PFSK-1 (cell line): ENCODE results near the gene PDE4B.
A peak's percentile ranks its signal among the peaks of the same experiment; 100 is the strongest.

Source experiments
- FOXP2 ChIP-seq: optimal IDR thresholded peaks from 2 replicates; pipeline ENCODE3; 2011; ENCODE audit warnings: borderline replicate concordance, control low read depth, inconsistent platforms; ENCODE audit not compliant: insufficient read depth; ENCODE audit errors: extremely low read length, extremely low read depth
- POLR2AphosphoS5 ChIP-seq: IDR thresholded peaks from 2 replicates; pipeline ENCODE4 v1.6.1; 2012; ENCODE audit warnings: low read depth, mild to moderate bottlenecking, control low read depth, low read length, moderate library complexity
- REST ChIP-seq, 2 experiments: IDR thresholded peaks; 2 replicates each; pipeline versions ENCODE4 v1.6.1 to v1.8.0; 2011 to 2012; ENCODE audit warnings: low read depth in 2 of 2, low read length in 2 of 2, control low read depth in 1 of 2, inconsistent platforms in 1 of 2, mild to moderate bottlenecking in 1 of 2, moderate library complexity in 1 of 2; ENCODE audit not compliant: insufficient read depth in 1 of 2
- SIN3A ChIP-seq: IDR thresholded peaks from 2 replicates; pipeline ENCODE4 v1.6.1; 2012; ENCODE audit warnings: mild to moderate bottlenecking, low read length, moderate library complexity, borderline replicate concordance; ENCODE audit not compliant: insufficient read depth
- TAF1 ChIP-seq: IDR thresholded peaks from 2 replicates; pipeline ENCODE4 v1.6.1; 2012; ENCODE audit warnings: low read length, control low read depth, borderline replicate concordance; ENCODE audit not compliant: insufficient read depth

The PDE4B gene

GRCh38 chr1:66327588-66327987 is 534.9 kb downstream of the PDE4B start:
- TF ChIP-seq TAF1 (no peak), POLR2AphosphoS5 (no peak), SIN3A (no peak), REST (IDR thresholded peaks at IDR 0.05; ENCODE audit: insufficient read depth in 1 of 2, low read depth in 2 of 2, low read length in 2 of 2) (no peak), FOXP2 (no peak)

GRCh38 chr1:66328896-66329295 is 536.2 kb downstream of the PDE4B start:
- no peak for TF ChIP-seq SIN3A
- no peak for TF ChIP-seq TAF1
- TF ChIP-seq POLR2AphosphoS5 = no peak
- no peak for TF ChIP-seq REST (IDR thresholded peaks at IDR 0.05; ENCODE audit: insufficient read depth in 1 of 2, low read depth in 2 of 2, low read length in 2 of 2)
- no peak for TF ChIP-seq FOXP2

GRCh38 chr1:66330722-66331141 is 538.0 kb downstream of the PDE4B start:
- TF ChIP-seq FOXP2 = no peak
- no peak for TF ChIP-seq POLR2AphosphoS5
- TF ChIP-seq REST (IDR thresholded peaks at IDR 0.05; ENCODE audit: insufficient read depth in 1 of 2, low read depth in 2 of 2, low read length in 2 of 2) = no peak
- no peak for TF ChIP-seq TAF1
- TF ChIP-seq SIN3A = no peak

DNA sequence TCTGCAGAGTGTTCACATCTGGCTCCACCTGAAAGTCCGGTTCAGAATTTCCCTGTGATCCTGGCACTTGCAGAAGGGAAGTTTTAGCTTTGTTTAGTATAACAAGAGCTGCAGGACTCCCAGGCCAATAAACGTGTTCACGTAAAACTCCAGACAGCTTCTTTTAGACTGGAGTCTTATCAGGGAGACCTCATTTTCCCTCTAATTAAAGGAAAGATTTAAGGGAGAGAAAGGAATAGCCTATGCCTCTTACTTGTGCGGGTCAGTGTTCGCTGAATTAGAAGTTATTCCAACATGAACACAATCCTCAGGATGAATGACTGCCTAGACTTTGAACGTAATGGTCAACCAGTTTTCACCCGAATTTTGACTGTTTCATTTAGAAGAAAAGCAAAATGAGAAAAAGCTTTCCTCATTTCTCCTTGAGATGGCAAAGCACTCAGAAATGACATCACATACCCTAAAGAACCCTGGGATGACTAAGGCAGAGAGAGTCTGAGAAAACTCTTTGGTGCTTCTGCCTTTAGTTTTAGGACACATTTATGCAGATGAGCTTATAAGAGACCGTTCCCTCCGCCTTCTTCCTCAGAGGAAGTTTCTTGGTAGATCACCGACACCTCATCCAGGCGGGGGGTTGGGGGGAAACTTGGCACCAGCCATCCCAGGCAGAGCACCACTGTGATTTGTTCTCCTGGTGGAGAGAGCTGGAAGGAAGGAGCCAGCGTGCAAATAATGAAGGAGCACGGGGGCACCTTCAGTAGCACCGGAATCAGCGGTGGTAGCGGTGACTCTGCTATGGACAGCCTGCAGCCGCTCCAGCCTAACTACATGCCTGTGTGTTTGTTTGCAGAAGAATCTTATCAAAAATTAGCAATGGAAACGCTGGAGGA is 539.2 kb downstream of the PDE4B start:
- TF ChIP-seq TAF1 (peak; percentile 40; the same call in 1 of the 2 replicates), POLR2AphosphoS5 (0 out of 2 replicates have a peak, but pooled peaks have one; percentile 19), REST (IDR thresholded peaks at IDR 0.05; ENCODE audit: insufficient read depth in 1 of 2, low read depth in 2 of 2, low read length in 2 of 2) (no peak), SIN3A (peak; percentile 52; the same call in 1 of the 2 replicates), FOXP2 (no peak)
